Glutamatergic neuron (in vitro differentiated cells): ENCODE data around the gene B3GAT1. TPM values are rescaled to one million over a fixed set of nuclear protein-coding genes. Genes with fewer than 3 reads are reported as not detected.
"Not testable (repeated sequence)": the region's sequence is repeated elsewhere in the genome, so short reads cannot be mapped to it uniquely, and the experiment has no call there.

ENCODE experiments used
- DNase-seq: peaks from one replicate; pipeline ENCODE4 v3.0.0; 2022
- H3K27ac Mint-ChIP-seq: one replicate; pipeline ENCODE4 v1.8.0; 2020; ENCODE audit warnings: mild to moderate bottlenecking, mixed read lengths, inconsistent platforms; ENCODE audit not compliant: unreplicated experiment
- H3K27me3 Mint-ChIP-seq: one replicate; pipeline ENCODE4 v1.8.0; 2020; ENCODE audit warnings: mild to moderate bottlenecking, moderate library complexity, mixed read lengths, inconsistent platforms; ENCODE audit not compliant: unreplicated experiment
- H3K36me3 Mint-ChIP-seq: one replicate; pipeline ENCODE4 v1.8.0; 2020; ENCODE audit warnings: mild to moderate bottlenecking, mixed read lengths, inconsistent platforms; ENCODE audit not compliant: unreplicated experiment
- H3K4me1 Mint-ChIP-seq: one replicate; pipeline ENCODE4 v1.8.0; 2020; ENCODE audit warnings: mild to moderate bottlenecking, low read depth, mixed read lengths, inconsistent platforms; ENCODE audit not compliant: unreplicated experiment
- H3K4me3 Mint-ChIP-seq: one replicate; pipeline ENCODE4 v1.8.0; 2020; ENCODE audit warnings: mild to moderate bottlenecking, mixed read lengths, inconsistent platforms; ENCODE audit not compliant: unreplicated experiment
- H3K9me3 Mint-ChIP-seq: one replicate; pipeline ENCODE4 v1.8.0; 2020; ENCODE audit warnings: mild to moderate bottlenecking, moderate library complexity, mixed read lengths, inconsistent platforms; ENCODE audit not compliant: unreplicated experiment
- total RNA-seq: library from RNA; stranded (reverse); fragmentation: NEBNext Ultra II Directional; extraction: Animal tissue kit (Norgen Biotek cat#: 25700); gene quantifications from one replicate; pipeline ENCODE4 v1.2.1, GENCODE V29; 2021; ENCODE audit not compliant: unreplicated experiment
- TF ChIP-seq, protein P1 (sequence below): fragments of 200-600 bp; sonication (generic); IDR thresholded peaks from one replicate; pipeline ENCODE4 v1.5.0; 2021; ENCODE audit not compliant: partially characterized antibody, unreplicated experiment

Gene B3GAT1
- total RNA-seq, 1 donor from 2014 or later: 240 TPM

DNA sequence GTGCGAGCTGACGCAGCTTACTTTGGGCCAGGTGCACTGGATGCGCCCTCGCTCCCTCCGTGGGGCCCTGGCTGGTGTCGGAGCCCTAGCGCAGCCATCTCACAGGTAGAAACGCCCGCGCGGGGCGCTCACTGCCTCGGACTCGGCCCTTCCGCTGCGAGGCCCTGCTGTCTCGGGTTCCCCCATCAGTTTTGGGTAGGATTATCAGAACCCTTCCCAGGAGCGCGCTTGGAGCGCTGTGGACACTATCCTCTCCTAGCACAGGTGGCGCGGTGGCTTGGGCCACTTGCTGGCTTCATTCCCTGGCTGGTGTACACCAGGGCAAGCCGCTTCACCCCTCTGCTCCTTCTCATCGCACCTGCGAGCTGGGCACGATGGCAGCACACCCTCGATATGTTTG is 35.7 kb upstream of the B3GAT1 start:
- TF ChIP-seq, protein P1, sequence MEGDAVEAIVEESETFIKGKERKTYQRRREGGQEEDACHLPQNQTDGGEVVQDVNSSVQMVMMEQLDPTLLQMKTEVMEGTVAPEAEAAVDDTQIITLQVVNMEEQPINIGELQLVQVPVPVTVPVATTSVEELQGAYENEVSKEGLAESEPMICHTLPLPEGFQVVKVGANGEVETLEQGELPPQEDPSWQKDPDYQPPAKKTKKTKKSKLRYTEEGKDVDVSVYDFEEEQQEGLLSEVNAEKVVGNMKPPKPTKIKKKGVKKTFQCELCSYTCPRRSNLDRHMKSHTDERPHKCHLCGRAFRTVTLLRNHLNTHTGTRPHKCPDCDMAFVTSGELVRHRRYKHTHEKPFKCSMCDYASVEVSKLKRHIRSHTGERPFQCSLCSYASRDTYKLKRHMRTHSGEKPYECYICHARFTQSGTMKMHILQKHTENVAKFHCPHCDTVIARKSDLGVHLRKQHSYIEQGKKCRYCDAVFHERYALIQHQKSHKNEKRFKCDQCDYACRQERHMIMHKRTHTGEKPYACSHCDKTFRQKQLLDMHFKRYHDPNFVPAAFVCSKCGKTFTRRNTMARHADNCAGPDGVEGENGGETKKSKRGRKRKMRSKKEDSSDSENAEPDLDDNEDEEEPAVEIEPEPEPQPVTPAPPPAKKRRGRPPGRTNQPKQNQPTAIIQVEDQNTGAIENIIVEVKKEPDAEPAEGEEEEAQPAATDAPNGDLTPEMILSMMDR: no peak
- Mint-ChIP-seq H3K4me3 (no peak overlapping the region), H3K9me3 (peaks cover 6% of the 10 kb centered on the region), H3K27ac (no peak overlapping the region), H3K27me3 (peaks cover 9% of the 10 kb centered on the region), H3K36me3 (peaks cover 5% of the 10 kb centered on the region), H3K4me1 (peaks cover 7% of the 10 kb centered on the region)
- no peak for DNase-seq

DNA sequence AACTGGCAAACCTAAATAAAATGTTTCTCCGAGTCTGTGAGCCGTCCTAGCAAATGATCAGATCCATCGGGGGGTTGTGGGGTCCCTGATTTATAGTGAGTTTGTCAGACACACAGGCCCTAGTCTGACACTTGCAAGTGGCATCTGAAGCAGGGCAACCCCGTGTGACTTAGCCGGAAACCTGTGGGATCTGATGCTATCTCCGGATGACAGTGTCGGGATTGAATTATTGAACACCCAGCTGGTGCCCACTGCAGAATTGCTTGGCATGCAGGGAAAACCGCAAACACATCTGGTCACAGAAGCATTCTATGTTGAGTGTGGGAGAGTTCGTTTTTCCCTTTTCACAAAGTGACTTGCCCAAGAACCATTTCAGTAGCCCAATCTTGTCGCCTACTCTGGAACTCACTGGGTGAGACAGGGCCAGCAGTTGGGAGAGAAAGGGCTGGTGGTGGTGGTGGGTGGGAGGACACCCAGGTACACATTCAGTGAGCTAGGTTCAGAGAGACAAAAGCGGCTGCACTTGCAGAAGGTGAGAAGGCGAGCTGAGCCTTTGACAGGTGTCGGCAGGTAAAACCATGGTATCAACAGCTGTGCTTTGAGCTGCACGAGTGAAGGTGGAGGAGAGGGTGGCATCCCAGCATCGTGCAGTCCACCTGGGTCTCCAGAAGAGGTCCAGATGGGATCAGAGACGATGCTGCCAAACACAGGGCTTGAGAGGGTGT is 33.7 kb upstream of the B3GAT1 start:
- Mint-ChIP-seq H3K27me3 (peaks cover 8% of the 10 kb centered on the region), H3K36me3 (peaks cover 5% of the 10 kb centered on the region), H3K27ac (no peak overlapping the region), H3K4me1 (peaks cover 19% of the 10 kb centered on the region), H3K4me3 (no peak overlapping the region), H3K9me3 (peaks cover 3% of the 10 kb centered on the region)
- no peak for DNase-seq
- TF ChIP-seq, protein P1: no peak

DNA sequence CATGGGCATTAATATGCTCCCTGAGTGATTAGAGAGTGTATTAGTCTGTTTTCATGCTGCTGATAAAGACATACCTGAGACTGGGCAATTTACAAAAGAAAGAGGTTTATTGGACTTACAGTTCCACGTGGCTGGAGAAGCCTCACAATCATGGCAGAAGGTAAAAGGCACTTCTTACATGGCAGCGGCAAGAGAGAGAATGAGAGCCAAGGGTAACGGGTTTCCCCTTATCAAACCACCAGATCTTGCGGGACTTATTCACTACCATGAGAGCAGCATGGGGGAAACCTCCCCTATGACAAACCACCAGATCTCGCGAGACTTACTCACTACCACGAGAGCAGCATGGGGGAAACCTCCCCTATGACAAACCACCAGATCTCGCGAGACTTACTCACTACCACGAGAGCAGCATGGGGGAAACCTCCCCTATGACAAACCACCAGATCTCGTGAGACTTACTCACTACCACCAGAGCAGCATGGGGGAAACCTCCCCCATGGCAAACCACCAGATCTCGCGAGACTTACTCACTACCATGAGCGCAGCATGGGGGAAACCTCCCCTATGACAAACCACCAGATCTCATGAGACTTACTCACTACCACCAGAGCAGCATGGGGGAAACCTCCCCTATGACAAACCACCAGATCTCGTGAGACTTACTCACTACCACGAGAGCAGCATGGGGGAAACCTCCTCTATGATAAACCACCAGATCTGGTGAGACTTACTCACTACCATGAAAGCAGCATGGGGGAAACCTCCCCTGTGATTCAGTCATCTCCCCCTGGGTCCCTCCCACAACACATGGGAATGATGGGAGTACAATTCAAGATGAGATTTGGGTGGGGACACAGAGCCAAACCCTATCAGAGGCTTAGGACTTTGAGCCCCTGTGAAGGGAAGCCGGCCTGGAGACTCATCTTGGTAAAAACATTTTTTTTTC is 32.4 kb upstream of the B3GAT1 start:
- H3K9me3 Mint-ChIP-seq, H3K27ac Mint-ChIP-seq, H3K27me3 Mint-ChIP-seq, DNase-seq, H3K36me3 Mint-ChIP-seq, H3K4me3 Mint-ChIP-seq: not testable (repeated sequence)
- H3K4me1 Mint-ChIP-seq: peaks cover 25% of the 10 kb centered on the region

DNA sequence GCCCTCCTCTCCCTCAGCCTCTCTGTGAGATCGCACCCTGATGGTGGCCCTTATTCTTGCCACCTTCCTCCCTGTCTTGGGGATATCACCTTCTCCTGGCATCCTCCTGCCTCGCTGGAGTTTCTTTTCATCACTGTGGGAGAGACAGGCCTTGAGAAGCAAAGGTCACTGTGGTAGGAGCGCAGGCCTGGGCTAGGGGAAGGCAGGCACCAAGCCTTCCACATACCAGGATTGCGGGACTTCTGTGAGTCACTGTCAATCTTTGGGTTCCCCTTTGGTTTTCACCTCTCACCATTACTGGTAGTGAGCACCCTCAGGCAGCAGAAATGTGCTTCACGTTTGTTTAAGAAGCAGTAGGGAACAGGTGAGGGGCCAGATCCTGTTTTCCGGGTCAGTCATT is 31.2 kb upstream of the B3GAT1 start:
- TF ChIP-seq, protein P1: no peak
- H3K36me3 Mint-ChIP-seq: peaks cover 5% of the 10 kb centered on the region
- no peak overlapping the region for H3K27ac Mint-ChIP-seq
- H3K9me3 Mint-ChIP-seq: peaks cover 5% of the 10 kb centered on the region
- DNase-seq: no peak
- no peak overlapping the region for H3K4me3 Mint-ChIP-seq
- H3K27me3 Mint-ChIP-seq: peaks cover 10% of the 10 kb centered on the region
- peaks cover 29% of the 10 kb centered on the region for H3K4me1 Mint-ChIP-seq

DNA sequence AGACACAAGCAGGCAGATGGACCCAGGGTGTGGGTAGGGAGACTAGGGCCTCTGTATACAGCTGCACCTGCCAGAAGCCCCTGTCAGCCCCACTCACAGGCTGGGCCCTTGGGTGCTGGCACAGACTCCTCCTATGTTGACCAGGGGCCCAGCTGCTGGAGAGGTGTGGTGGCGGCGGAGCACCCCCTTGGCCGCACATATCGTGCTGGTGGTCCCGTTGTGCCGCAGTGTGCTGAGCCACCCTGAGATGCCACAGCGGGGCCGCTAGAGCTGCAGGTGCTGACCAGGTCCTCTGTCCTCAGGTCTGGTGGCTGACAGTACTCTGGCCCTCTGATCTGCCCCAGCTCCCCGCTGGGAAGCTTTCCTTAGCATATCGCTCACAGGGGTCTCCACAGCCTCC is 30.2 kb upstream of the B3GAT1 start:
- TF ChIP-seq, protein P1: no peak

More for the DNA sequence above, 30.2 kb upstream of the B3GAT1 start:
- peaks cover 2% of the 10 kb centered on the region for H3K9me3 Mint-ChIP-seq
- H3K27me3 Mint-ChIP-seq: peaks cover 10% of the 10 kb centered on the region
- H3K4me3 Mint-ChIP-seq: no peak overlapping the region
- H3K4me1 Mint-ChIP-seq: peaks cover 29% of the 10 kb centered on the region
- peaks cover 6% of the 10 kb centered on the region for H3K36me3 Mint-ChIP-seq
- no peak for DNase-seq
- H3K27ac Mint-ChIP-seq: no peak overlapping the region
